ENCODE results near the gene CA11. TPM values are rescaled to one million over a fixed set of nuclear protein-coding genes. Genes with fewer than 3 reads are reported as not detected.
A peak's percentile ranks its signal among the peaks of the same experiment; 100 is the strongest.
"Not testable (repeated sequence)": the region's sequence is repeated elsewhere in the genome, so short reads cannot be mapped to it uniquely, and the experiment has no call there.

CA11 gene
- total and polyA plus RNA-seq, 5 donors from 2014 or later = 4.1 to 10.4 (median 6.1) TPM

DNA sequence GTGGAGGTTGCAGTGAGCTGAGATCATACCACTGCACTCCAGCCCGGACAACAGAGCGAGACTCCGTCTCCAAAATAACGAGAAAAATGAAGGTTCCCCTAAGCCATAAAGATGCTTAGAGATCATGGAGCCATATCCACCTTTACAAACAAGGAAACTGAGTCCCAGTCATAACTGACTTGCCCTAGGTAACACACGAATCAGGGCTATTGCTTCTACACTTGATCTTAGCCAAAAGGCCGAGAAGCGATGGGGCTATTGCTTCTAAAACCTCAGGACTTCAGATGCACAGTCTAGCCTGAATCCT, 12.0 kb downstream of the CA11 start:
- Histone ChIP-seq H3K36me3 (ENCODE audit: control insufficient read depth, insufficient read depth, low read length) (peaks cover 38% of the 10 kb centered on the region), H3K9me3 (ENCODE audit: control insufficient read depth in 2 of 2, low read length in 2 of 2) (no peaks in the 10 kb centered on the region), H3K4me1 (ENCODE audit: control insufficient read depth, insufficient read depth, low read length, poor library complexity, severe bottlenecking) (peaks cover 49% of the 10 kb centered on the region), H3K27me3 (ENCODE audit: control insufficient read depth, insufficient read depth, low read length) (no peaks in the 10 kb centered on the region), H3K4me3 (ENCODE audit: low read depth, low read length) (peak overlapping the region; percentile 82), H3K27ac (ENCODE audit: insufficient read depth, low read length, poor library complexity, severe bottlenecking) (peak overlapping the region; percentile 95)
- DNase-seq (no peak), ATAC-seq (ENCODE audit: low read depth in 2 of 2) (no peak)
- no peaks in the 10 kb centered on the region for H3K9me3 Mint-ChIP-seq
- peaks cover 9 to 61% (median 12%) of the 10 kb centered on the region in 4 donors for H3K4me1 Mint-ChIP-seq
- peak overlapping the region; percentile 94 to 96 (median 94) for H3K27ac Mint-ChIP-seq
- no peaks in the 10 kb centered on the region for H3K27me3 Mint-ChIP-seq
- peaks cover 14% of the 10 kb centered on the region for H3K36me3 Mint-ChIP-seq
- H3K4me3 Mint-ChIP-seq = peak overlapping the region; percentile 87 to 95 (median 92)

DNA sequence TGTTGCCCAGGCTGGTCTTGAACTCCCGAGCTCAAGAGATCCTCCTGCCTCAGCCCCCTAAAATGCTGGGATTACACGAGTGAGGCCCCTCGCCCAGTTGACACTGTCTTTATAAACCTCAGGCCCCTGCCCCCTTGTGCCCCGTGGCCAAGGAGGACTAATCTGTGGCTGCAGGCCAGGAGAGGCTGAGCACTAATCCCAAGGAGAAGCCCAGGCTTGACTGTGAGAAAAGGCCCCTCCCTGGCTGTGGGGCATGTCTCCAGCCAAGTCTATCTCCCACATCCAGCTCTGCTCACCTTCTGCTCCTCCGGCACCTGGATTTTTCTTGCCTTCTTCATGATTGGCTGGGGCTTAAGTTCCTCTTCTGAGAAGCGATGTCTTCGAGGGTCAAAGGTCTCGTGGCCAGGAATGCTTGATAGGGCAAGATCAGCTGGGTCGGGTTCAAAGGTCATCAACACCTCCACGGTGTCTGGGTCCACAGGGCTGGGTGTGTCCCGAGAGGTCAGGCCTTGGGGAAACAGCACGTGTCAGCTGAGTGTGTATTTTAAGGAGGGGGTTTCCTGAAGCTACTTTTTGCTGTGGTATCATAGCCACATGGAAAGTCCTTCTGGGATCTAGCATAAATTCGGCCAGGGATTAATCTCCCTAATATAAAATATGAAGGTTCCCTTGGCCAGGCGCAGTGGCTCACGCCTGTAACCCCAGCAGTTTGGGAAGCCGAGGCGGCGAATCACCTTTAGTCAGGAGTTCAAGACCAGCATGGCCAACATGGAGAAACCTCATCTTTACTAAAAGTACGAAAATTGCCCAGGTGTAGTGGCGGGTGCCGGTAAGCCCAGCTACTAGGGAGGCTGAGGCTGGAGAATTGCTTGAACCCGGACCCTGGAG, 12.6 kb downstream of the CA11 start:
- Mint-ChIP-seq H3K9me3 (no peaks in the 10 kb centered on the region), H3K27ac (peak overlapping the region; percentile 94 to 96 (median 94)), H3K36me3 (peaks cover 11% of the 10 kb centered on the region), H3K4me1 (peaks cover 4 to 56% (median 7%) of the 10 kb centered on the region in 4 donors), H3K4me3 (peak overlapping the region in 3 of 4 donors; percentile 82 to 90 (median 87)), H3K27me3 (no peaks in the 10 kb centered on the region)
- peak overlapping the region; percentile 95 for H3K27ac ChIP-seq (ENCODE audit: insufficient read depth, low read length, poor library complexity, severe bottlenecking)
- no peaks in the 10 kb centered on the region for H3K9me3 ChIP-seq (ENCODE audit: control insufficient read depth in 2 of 2, low read length in 2 of 2)
- peak overlapping the region; percentile 82 for H3K4me3 ChIP-seq (ENCODE audit: low read depth, low read length)
- no peak for ATAC-seq (ENCODE audit: low read depth in 2 of 2)
- H3K36me3 ChIP-seq (ENCODE audit: control insufficient read depth, insufficient read depth, low read length) = peaks cover 38% of the 10 kb centered on the region
- DNase-seq = no peak
- no peaks in the 10 kb centered on the region for H3K27me3 ChIP-seq (ENCODE audit: control insufficient read depth, insufficient read depth, low read length)
- H3K4me1 ChIP-seq (ENCODE audit: control insufficient read depth, insufficient read depth, low read length, poor library complexity, severe bottlenecking) = peaks cover 44% of the 10 kb centered on the region

DNA sequence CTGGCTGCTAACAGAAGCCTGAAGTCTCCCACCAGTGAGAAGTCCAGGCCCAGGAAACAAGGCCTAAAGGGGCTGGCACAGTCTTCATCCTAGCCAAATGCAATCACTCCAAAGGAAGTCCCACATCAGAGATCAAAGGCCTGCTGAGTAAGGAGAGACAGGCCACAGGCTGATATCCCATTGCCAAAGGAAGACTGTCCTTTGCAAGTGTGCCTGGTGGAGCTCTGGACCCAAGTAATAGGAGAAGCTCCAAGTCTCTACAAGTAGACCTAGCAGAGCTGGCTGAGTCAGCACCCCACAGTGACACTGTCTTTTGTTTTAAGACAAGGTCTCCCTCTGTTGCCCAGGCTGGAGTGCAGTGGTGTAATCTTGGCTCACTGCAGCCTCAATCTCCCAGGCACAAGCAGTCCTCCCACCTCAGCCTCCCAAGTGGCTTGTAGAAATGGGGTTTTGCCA, 13.3 kb downstream of the CA11 start:
- ATAC-seq (ENCODE audit: low read depth in 2 of 2) (no peak), DNase-seq (no peak)
- Mint-ChIP-seq H3K36me3 (peaks cover 9% of the 10 kb centered on the region), H3K27me3 (no peaks in the 10 kb centered on the region), H3K27ac (peak overlapping the region in 1 of 3 donors; percentile 94), H3K9me3 (no peaks in the 10 kb centered on the region), H3K4me3 (peak overlapping the region; percentile 46 to 82 (median 58)), H3K4me1 (peaks cover 4 to 50% (median 7%) of the 10 kb centered on the region in 4 donors)
- peaks cover 40% of the 10 kb centered on the region for H3K4me1 ChIP-seq (ENCODE audit: control insufficient read depth, insufficient read depth, low read length, poor library complexity, severe bottlenecking)
- H3K4me3 ChIP-seq (ENCODE audit: low read depth, low read length) = no peak overlapping the region
- H3K36me3 ChIP-seq (ENCODE audit: control insufficient read depth, insufficient read depth, low read length) = peaks cover 38% of the 10 kb centered on the region
- H3K27ac ChIP-seq (ENCODE audit: insufficient read depth, low read length, poor library complexity, severe bottlenecking) = peak overlapping the region; percentile 95
- H3K9me3 ChIP-seq (ENCODE audit: control insufficient read depth in 2 of 2, low read length in 2 of 2) = no peaks in the 10 kb centered on the region
- no peaks in the 10 kb centered on the region for H3K27me3 ChIP-seq (ENCODE audit: control insufficient read depth, insufficient read depth, low read length)

DNA sequence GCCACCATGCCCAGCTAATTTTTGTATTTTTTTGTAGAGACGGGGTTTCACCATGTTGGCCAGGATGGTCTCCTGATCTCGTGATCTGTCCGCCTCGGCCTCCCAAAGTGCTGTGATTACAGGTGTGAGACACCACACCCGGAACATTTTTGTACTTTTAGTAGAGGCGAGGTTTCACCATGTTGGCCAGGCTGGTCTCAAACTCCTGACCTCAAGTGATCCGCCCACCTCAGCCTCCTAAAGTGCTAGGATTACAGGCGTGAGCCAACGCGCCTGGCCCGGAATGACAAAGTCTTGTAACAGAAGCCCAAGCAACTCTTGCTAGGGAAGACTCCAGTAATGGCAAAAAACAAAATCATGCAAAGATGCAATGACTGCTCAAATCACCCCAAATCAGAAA, 13.7 kb downstream of the CA11 start:
- not testable (repeated sequence) for H3K9me3 ChIP-seq (ENCODE audit: control insufficient read depth in 2 of 2, low read length in 2 of 2); H3K27ac ChIP-seq (ENCODE audit: insufficient read depth, low read length, poor library complexity, severe bottlenecking); H3K27me3 Mint-ChIP-seq; H3K4me3 ChIP-seq (ENCODE audit: low read depth, low read length); DNase-seq; H3K9me3 Mint-ChIP-seq; H3K36me3 Mint-ChIP-seq; ATAC-seq (ENCODE audit: low read depth in 2 of 2); H3K27me3 ChIP-seq (ENCODE audit: control insufficient read depth, insufficient read depth, low read length)
- Histone ChIP-seq H3K36me3 (ENCODE audit: control insufficient read depth, insufficient read depth, low read length) (peaks cover 38% of the 10 kb centered on the region), H3K4me1 (ENCODE audit: control insufficient read depth, insufficient read depth, low read length, poor library complexity, severe bottlenecking) (peaks cover 40% of the 10 kb centered on the region)
- Mint-ChIP-seq H3K27ac (peak overlapping the region in 1 of 3 donors; percentile 94), H3K4me1 (peaks cover 4 to 48% (median 7%) of the 10 kb centered on the region in 4 donors), H3K4me3 (peak overlapping the region; percentile 46 to 82 (median 70))

DNA sequence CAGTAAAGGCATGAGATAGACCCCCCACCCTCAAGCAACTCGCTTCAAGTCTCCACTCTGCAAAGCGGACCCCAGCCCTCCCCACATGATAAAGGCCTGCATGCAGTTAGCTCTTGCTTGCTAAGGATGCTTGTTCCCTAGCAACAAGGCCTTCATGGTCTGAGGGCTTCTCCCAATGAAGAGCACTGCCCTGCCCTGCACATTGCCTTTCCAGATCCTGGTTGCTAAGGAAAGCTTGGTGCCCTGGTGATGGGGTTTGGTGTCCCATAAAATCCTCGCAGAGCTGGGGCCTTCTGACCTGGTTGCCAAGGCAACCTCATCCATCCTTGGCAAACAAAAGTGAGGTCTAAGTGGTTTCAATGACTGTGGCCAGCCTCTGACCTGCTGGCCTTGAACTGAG, 14.8 kb downstream of the CA11 start:
- peaks cover 38% of the 10 kb centered on the region for H3K36me3 ChIP-seq (ENCODE audit: control insufficient read depth, insufficient read depth, low read length)
- H3K4me3 Mint-ChIP-seq = peak overlapping the region in 2 of 4 donors; percentile 28 to 82
- H3K27ac ChIP-seq (ENCODE audit: insufficient read depth, low read length, poor library complexity, severe bottlenecking) = no peak overlapping the region
- no peaks in the 10 kb centered on the region for H3K9me3 Mint-ChIP-seq
- H3K27me3 ChIP-seq (ENCODE audit: control insufficient read depth, insufficient read depth, low read length) = no peaks in the 10 kb centered on the region
- H3K27me3 Mint-ChIP-seq = no peaks in the 10 kb centered on the region
- no peaks in the 10 kb centered on the region for H3K9me3 ChIP-seq (ENCODE audit: control insufficient read depth in 2 of 2, low read length in 2 of 2)
- H3K4me1 ChIP-seq (ENCODE audit: control insufficient read depth, insufficient read depth, low read length, poor library complexity, severe bottlenecking) = peaks cover 39% of the 10 kb centered on the region
- DNase-seq (no peak), ATAC-seq (ENCODE audit: low read depth in 2 of 2) (no peak)
- peaks cover 9% of the 10 kb centered on the region for H3K36me3 Mint-ChIP-seq
- peaks cover 4 to 48% (median 8%) of the 10 kb centered on the region in 4 donors for H3K4me1 Mint-ChIP-seq
- H3K27ac Mint-ChIP-seq = peak overlapping the region in 1 of 3 donors; percentile 60
- no peak overlapping the region for H3K4me3 ChIP-seq (ENCODE audit: low read depth, low read length)

DNA sequence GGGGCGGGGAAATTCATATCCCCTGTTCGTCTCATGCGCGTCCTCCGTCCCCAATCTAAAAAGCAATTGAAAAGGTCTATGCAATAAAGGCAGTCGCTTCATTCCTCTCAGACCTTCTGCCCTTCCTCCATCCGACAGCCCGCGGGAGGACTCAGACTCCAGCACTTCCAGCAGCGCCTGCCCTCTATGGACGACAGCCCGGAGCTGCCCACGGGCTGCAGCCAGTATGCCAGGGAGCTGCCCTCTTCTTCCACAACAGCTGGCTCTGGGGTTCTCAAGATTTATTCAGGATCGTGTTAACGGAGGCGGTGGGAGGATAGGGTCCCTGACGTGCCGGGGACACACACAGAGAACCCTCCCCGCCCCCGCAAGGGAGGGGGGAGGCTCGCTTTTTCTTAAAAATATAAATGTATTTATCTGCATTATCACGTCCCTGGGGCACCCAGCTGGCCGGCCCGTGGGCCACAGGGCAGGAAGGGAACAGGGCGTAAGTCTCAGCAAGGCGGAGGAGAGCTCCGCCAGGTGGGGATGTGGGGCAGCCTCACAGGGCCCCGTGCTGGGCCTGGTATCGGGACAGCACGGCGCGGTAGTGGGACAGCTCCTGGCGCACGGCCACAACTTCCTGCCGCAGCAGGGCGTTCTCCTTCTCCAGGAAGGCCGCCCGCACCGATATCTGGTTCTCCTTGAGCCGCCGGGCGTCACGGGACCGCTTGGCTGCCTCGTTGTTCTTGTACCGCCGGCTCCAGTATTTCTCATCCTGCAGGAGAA, 15.5 kb downstream of the CA11 start:
- Mint-ChIP-seq H3K36me3 (peaks cover 9% of the 10 kb centered on the region), H3K27ac (peak overlapping the region in 1 of 3 donors; percentile 46)
- peaks cover 38% of the 10 kb centered on the region for H3K36me3 ChIP-seq (ENCODE audit: control insufficient read depth, insufficient read depth, low read length)

DNA sequence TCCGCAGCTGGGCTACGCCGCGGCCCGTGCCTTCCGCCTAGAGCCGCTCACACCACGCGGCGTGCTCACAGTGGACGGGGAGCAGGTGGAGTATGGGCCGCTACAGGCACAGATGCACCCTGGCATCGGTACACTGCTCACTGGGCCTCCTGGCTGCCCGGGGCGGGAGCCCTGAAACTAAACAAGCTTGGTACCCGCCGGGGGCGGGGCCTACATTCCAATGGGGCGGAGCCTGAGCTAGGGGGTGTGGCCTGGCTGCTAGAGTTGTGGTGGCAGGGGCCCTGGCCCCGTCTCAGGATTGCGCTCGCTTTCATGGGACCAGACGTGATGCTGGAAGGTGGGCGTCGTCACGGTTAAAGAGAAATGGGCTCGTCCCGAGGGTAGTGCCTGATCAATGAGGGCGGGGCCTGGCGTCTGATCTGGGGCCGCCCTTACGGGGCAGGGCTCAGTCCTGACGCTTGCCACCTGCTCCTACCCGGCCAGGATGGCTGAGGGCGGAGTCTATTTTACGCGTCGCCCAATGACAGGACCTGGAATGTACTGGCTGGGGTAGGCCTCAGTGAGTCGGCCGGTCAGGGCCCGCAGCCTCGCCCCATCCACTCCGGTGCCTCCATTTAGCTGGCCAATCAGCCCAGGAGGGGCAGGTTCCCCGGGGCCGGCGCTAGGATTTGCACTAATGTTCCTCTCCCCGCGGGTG, 16.2 kb downstream of the CA11 start:
- Mint-ChIP-seq H3K9me3 (no peaks in the 10 kb centered on the region), H3K4me3 (no peak overlapping the region), H3K36me3 (peaks cover 9% of the 10 kb centered on the region), H3K4me1 (peaks cover 4 to 44% (median 11%) of the 10 kb centered on the region in 4 donors), H3K27me3 (no peaks in the 10 kb centered on the region), H3K27ac (peak overlapping the region in 1 of 3 donors; percentile 31)
- no peaks in the 10 kb centered on the region for H3K27me3 ChIP-seq (ENCODE audit: control insufficient read depth, insufficient read depth, low read length)
- no peak overlapping the region for H3K27ac ChIP-seq (ENCODE audit: insufficient read depth, low read length, poor library complexity, severe bottlenecking)
- peaks cover 38% of the 10 kb centered on the region for H3K36me3 ChIP-seq (ENCODE audit: control insufficient read depth, insufficient read depth, low read length)
- no peak for ATAC-seq (ENCODE audit: low read depth in 2 of 2)
- no peak for DNase-seq
- no peak overlapping the region for H3K4me3 ChIP-seq (ENCODE audit: low read depth, low read length)
- no peaks in the 10 kb centered on the region for H3K9me3 ChIP-seq (ENCODE audit: control insufficient read depth in 2 of 2, low read length in 2 of 2)
- H3K4me1 ChIP-seq (ENCODE audit: control insufficient read depth, insufficient read depth, low read length, poor library complexity, severe bottlenecking) = peaks cover 27% of the 10 kb centered on the region

More for the DNA sequence above, 15.5 kb downstream of the CA11 start:
- Histone ChIP-seq H3K4me1 (ENCODE audit: control insufficient read depth, insufficient read depth, low read length, poor library complexity, severe bottlenecking) (peaks cover 33% of the 10 kb centered on the region), H3K4me3 (ENCODE audit: low read depth, low read length) (no peak overlapping the region), H3K9me3 (ENCODE audit: control insufficient read depth in 2 of 2, low read length in 2 of 2) (no peaks in the 10 kb centered on the region), H3K27me3 (ENCODE audit: control insufficient read depth, insufficient read depth, low read length) (no peaks in the 10 kb centered on the region), H3K27ac (ENCODE audit: insufficient read depth, low read length, poor library complexity, severe bottlenecking) (no peak overlapping the region)
- DNase-seq (no peak), ATAC-seq (ENCODE audit: low read depth in 2 of 2) (no peak)
- H3K4me3 Mint-ChIP-seq = peak overlapping the region in 1 of 4 donors; percentile 82
- H3K27me3 Mint-ChIP-seq = no peaks in the 10 kb centered on the region
- H3K4me1 Mint-ChIP-seq = peaks cover 4 to 46% (median 9%) of the 10 kb centered on the region in 4 donors
- H3K9me3 Mint-ChIP-seq = no peaks in the 10 kb centered on the region

All from CD4-positive, CD25-positive, alpha-beta regulatory T cell (primary cell).